HG02884 (cell line): Measurements from ENCODE around the gene BAHCC1.

Experiments
- ATAC-seq: cut with Tn5 transposase; IDR thresholded peaks from one replicate; pipeline ENCODE4 v1.9.1; 2021; ENCODE audit warnings: mild to moderate bottlenecking, moderate library complexity; ENCODE audit not compliant: unreplicated experiment

BAHCC1 gene

DNA sequence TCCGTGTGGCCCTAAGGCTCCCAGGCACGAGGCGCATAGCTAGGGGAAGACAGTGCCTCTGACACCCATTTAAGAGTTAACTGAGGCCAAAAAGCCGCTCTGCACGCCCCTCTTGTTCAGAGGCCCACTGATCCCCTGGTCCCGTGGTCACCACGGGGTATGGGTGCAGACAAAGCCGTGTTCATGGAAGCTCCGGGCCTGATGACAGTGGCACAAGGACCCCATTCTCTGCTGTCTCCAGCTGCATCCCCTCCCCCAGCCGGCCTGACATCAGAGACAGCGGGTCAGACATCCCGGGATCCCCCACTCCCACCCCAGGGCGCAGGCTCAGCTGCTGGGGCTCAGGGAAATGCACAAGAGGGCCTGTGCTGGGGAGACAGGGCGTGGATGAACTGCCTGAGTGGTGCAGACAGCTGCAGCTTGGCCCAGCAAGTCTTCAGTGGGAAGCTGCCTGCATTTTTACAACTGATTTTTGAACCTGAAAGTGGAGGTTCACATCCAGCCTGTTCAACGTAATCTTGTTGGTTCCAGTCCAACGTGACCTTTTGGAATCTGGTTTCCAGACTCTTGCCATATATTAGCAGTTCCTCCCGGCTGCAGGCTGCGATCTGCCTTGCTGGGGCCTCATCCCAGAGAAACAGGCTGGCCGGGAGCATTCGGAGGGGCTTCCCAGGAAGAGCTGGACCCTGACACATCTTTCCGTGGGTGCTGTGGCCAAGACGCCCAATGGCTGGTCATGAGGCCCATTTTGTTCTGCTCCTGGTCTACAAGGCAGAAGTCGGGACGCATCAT is 9.7 kb upstream of the BAHCC1 start:
- ATAC-seq: no peak

- no peak for ATAC-seq
These were observed 9.1 kb upstream of the BAHCC1 start for GRCh38 chr17:81386141-81386645.

- no peak for ATAC-seq
These were observed 8.6 kb upstream of the BAHCC1 start for GRCh38 chr17:81386646-81387099.

GRCh38 chr17:81387100-81388090 is 7.9 kb upstream of the BAHCC1 start:
- ATAC-seq: no peak

GRCh38 chr17:81388091-81388611 is 7.1 kb upstream of the BAHCC1 start:
- no peak for ATAC-seq

DNA sequence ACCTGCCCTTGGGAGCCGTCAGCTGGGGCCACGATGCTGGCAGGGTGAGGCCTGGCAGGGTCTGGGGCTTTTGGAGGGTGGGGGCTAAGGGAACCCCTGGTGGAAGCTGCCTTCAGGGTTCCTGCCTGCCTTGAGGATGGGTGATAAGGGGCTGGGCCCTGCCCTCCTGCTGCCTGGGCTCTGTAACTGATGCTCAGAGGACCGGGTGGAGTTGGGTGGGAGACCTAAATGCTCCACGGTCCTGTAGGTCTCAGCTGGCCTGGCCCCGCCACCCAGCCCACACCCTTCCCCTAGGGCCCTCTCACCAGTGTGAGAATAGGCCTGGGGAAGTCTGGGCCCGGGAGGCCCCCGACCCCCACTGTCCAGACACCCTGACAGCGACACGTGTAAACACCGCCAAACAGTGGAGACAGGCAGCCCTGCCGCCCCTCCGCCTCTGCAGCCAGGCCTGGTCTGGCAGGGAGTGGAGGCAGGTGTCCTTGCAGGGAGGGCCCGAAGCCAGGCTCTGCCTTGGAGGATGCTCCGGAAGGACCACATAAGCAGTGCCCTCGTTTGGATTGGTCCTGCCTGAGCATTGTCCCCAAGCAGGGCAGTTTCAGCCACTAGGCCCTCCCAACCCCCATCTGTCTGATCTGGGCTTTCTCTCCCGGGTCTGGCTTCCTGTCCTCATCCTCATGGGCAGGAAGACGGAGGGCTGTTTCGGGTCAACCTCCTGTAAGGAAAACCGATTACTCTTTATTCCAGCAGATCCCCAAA is 6.5 kb upstream of the BAHCC1 start:
- ATAC-seq: no peak

DNA sequence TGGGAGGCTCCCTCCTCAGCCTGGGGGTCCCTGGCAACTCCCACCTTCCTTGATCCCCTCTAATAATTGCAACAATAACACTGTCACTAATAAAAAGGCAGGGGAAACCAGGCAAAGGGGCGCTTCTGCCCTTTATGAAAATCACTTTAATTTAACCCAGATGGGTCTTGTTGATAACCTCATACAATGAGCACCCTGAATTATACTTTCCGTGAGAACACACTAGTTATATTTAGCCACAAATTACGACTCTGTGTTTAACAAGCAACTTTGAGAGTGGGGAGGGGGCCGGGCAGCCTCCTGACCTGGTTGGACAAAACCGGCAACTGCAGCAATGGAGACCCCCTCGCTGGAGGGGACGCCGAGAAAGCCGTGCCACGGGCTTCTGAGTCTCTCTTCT is 5.7 kb upstream of the BAHCC1 start:
- no peak for ATAC-seq

DNA sequence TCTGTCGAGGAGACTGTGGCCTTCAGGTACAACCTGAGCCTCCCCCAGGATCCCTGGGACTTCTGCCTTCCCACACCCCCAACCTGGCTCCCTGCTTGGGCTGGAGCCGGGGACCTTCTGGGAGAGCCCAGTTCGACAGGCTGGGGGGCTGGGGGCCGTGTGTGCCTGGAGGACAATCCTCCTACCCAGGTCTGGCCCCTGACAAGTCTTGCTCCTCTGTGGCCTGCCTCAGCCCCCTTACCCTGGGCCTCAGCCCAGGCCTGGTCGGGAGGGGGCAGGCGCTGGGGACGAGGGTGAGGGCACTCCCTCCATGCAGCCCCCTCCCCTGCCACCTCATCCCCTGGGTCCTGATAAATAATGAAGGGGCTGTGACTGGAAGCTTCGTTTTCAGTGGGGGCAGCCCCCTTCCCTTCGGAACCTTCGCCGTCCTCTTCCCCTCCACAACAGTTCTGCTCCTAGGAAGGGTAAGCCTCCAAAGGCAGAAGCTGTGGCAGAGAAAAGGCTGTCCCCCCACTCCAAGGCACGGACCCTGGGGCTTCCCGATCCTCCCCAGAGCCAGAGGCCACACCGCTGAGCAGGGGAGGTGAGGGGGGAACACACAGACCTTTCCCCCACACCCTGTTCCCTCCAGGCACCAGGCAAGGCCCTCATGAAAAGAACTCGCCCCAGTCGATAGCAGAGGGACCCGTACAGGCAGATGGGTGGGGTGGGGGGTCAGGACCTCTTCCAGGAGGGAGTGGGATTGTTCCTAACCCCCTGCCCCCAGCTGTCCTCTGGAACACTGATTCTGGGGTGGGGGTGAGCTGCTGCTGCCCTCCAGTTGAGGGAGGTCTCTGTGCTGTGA is 5.0 kb upstream of the BAHCC1 start:
- ATAC-seq: no peak

- no peak for ATAC-seq
These were observed 4.4 kb upstream of the BAHCC1 start for GRCh38 chr17:81390873-81391255.

- no peak for ATAC-seq
These were observed 3.8 kb upstream of the BAHCC1 start for GRCh38 chr17:81391293-81391935.

- no peak for ATAC-seq
These were observed 3.0 kb upstream of the BAHCC1 start for GRCh38 chr17:81391936-81392908.

- ATAC-seq: no peak
These were observed 2.2 kb upstream of the BAHCC1 start for GRCh38 chr17:81392909-81393654.

- no peak for ATAC-seq
These were observed 1.4 kb upstream of the BAHCC1 start for GRCh38 chr17:81393684-81394376.

- no peak for ATAC-seq
These were observed 808 bp upstream of the BAHCC1 start for GRCh38 chr17:81394377-81394920.

GRCh38 chr17:81395600-81396277 is 482 bp downstream of the BAHCC1 start:
- ATAC-seq: no peak

DNA sequence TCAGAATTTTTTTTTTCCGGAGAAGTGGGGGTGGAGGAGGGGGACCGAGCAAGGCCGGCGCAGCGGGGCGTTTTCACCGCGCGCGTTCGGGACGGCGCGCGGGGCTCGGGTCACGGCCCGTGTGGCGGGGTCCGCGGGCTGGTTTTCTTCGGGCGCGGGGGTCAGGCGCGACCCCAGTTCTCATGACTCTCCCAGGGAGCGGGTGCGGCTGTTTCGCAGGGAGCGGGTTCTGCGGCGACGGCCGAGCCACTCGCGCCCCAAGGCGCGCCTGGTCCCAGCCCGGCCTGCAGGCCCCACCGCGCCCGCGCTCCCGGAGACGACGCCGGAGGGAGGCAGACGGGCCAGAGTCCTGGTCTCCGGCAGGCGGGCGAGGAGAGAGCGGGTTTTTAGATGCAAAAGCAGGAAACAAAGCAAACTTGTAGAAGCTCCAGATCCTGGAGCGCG is 1.0 kb downstream of the BAHCC1 start:
- no peak for ATAC-seq
